HEK293T (cell line): Measurements from ENCODE around the gene SLC39A10.

Source experiments
- ARNT ChIP-seq: fragments of 450-650 bp; IDR thresholded peaks from 2 replicates; pipeline ENCODE4 v1.6.1; 2017; ENCODE audit warnings: mild to moderate bottlenecking
- BHLHE40 ChIP-seq: fragments of 450-650 bp; IDR thresholded peaks from 2 replicates; pipeline ENCODE4 v1.6.1; 2016; ENCODE audit warnings: mild to moderate bottlenecking, moderate library complexity, borderline replicate concordance
- CTBP1 ChIP-seq: fragments of 450-650 bp; IDR thresholded peaks from 2 replicates; pipeline ENCODE4 v1.6.1; 2016; ENCODE audit warnings: borderline replicate concordance
- ELF4 ChIP-seq: fragments of 450-650 bp; IDR thresholded peaks from 2 replicates; pipeline ENCODE4 v1.6.1; 2017; ENCODE audit warnings: antibody characterized with exemption
- FOXK2 ChIP-seq: fragments of 450-650 bp; IDR thresholded peaks from 2 replicates; pipeline ENCODE4 v1.6.1; 2016; ENCODE audit warnings: mild to moderate bottlenecking
- FOXM1 ChIP-seq: fragments of 450-650 bp; IDR thresholded peaks from 2 replicates; pipeline ENCODE4 v1.6.1; 2017; ENCODE audit warnings: mild to moderate bottlenecking, borderline replicate concordance
- HDGF ChIP-seq: fragments of 450-650 bp; IDR thresholded peaks from 2 replicates; pipeline ENCODE4 v1.6.1; 2017; ENCODE audit warnings: antibody characterized with exemption, borderline replicate concordance
- LEF1 ChIP-seq: fragments of 450-650 bp; IDR thresholded peaks from 2 replicates; pipeline ENCODE4 v1.6.1; 2017; ENCODE audit warnings: mild to moderate bottlenecking, borderline replicate concordance
- NFRKB ChIP-seq: fragments of 450-650 bp; IDR thresholded peaks from 2 replicates; pipeline ENCODE4 v1.6.1; 2016; ENCODE audit warnings: mild to moderate bottlenecking, moderate library complexity
- PKNOX1 ChIP-seq: fragments of 450-650 bp; IDR thresholded peaks from 2 replicates; pipeline ENCODE4 v1.6.1; 2016
- SP1 ChIP-seq: fragments of 450-650 bp; IDR thresholded peaks from 2 replicates; pipeline ENCODE4 v1.6.1; 2017

- TF ChIP-seq HDGF (no peak), PKNOX1 (no peak), FOXM1 (no peak), CTBP1 (no peak), ARNT (no peak), FOXK2 (no peak), ELF4 (no peak), NFRKB (no peak), BHLHE40 (no peak), SP1 (no peak), LEF1 (no peak)
These were observed 78.3 kb downstream of the SLC39A10 start for GRCh38 chr2:195735347-195735746.
